ENCODE measurements around the gene IL36G.

- TF ChIP-seq CTCF (IDR thresholded peaks at IDR 0.05; ENCODE audit: low read length) (no peak), EZH2phosphoT487 (IDR thresholded peaks at IDR 0.05; ENCODE audit: low read length) (no peak)
These were observed 34.9 kb downstream of the IL36G start for GRCh38 chr2:113012436-113013335.
